Neural cell (in vitro differentiated cells): ENCODE measurements around the gene SERPINA3. TPM values are rescaled to one million over a fixed set of nuclear protein-coding genes. Genes with fewer than 3 reads are reported as not detected.

Source experiments
- H2AFZ ChIP-seq: fragments of 200-600, 300-800 bp; sonication (generic), shearing (Covaris generic); 2 replicates; pipeline ENCODE4 v1.6.0; 2014; ENCODE audit warnings: low read depth, mild to moderate bottlenecking, antibody characterized with exemption, low read length, moderate library complexity
- H3F3A ChIP-seq: fragments of 200-600 bp; shearing (Covaris generic); 2 replicates; pipeline ENCODE4 v1.6.1; 2016; ENCODE audit warnings: mild to moderate bottlenecking, moderate library complexity, mixed read lengths, antibody characterized with exemption, low read length; ENCODE audit not compliant: insufficient read depth, poor library complexity, severe bottlenecking
- H3K27ac ChIP-seq: fragments of 200-600, 300-800 bp; sonication (generic), shearing (Covaris generic); 2 replicates; pipeline ENCODE4 v1.5.1; 2014; ENCODE audit warnings: mild to moderate bottlenecking, low read length, moderate library complexity
- H3K27me3 ChIP-seq: fragments of 300-800, 200-600 bp; sonication (generic), shearing (Covaris generic); 2 replicates; pipeline ENCODE4 v1.6.0; 2014; ENCODE audit warnings: mild to moderate bottlenecking, low read depth, low read length, moderate library complexity; ENCODE audit not compliant: insufficient read depth
- H3K36me3 ChIP-seq: fragments of 300-800, 200-600 bp; sonication (generic), shearing (Covaris generic); 2 replicates; pipeline ENCODE4 v1.5.1; 2014; ENCODE audit warnings: mild to moderate bottlenecking, antibody characterized with exemption, low read length, moderate library complexity; ENCODE audit not compliant: insufficient read depth
- H3K4me2 ChIP-seq: fragments of 300-800, 200-600 bp; sonication (generic), shearing (Covaris generic); 2 replicates; pipeline ENCODE4 v1.6.0; 2014; ENCODE audit warnings: mild to moderate bottlenecking, low read length
- H3K4me3 ChIP-seq: fragments of 300-800, 200-600 bp; sonication (generic), shearing (Covaris generic); 2 replicates; pipeline ENCODE4 v1.5.1; 2014; ENCODE audit warnings: mild to moderate bottlenecking, low read length, moderate library complexity
- H3K79me2 ChIP-seq: fragments of 200-600 bp; shearing (Covaris generic); replicated peaks from 2 replicates; pipeline ENCODE4 v1.6.0; 2014; ENCODE audit warnings: mild to moderate bottlenecking, low read length, moderate library complexity; ENCODE audit not compliant: insufficient read depth
- H3K9ac ChIP-seq: fragments of 300-800, 200-600 bp; sonication (generic), shearing (Covaris generic); 2 replicates; pipeline ENCODE4 v1.6.1; 2016; ENCODE audit warnings: mild to moderate bottlenecking, low read length, mixed read lengths
- H3K9me2 ChIP-seq: fragments of 200-600 bp; shearing (Covaris generic); 2 replicates; pipeline ENCODE4 v1.6.1; 2016; ENCODE audit warnings: mild to moderate bottlenecking, low read length, mixed read lengths; ENCODE audit not compliant: insufficient read depth
- H3K9me3 ChIP-seq: fragments of 200-600, 300-800 bp; sonication (generic), shearing (Covaris generic); 2 replicates; pipeline ENCODE4 v1.6.1; 2016; ENCODE audit warnings: mild to moderate bottlenecking, mixed run types, low read length, moderate library complexity, mixed read lengths
- H4K20me1 ChIP-seq: fragments of 200-600 bp; shearing (Covaris generic); 2 replicates; pipeline ENCODE4 v1.6.1; 2016; ENCODE audit warnings: mild to moderate bottlenecking, mixed run types; ENCODE audit not compliant: insufficient read depth
- CTCF ChIP-seq: fragments of 450-650 bp; IDR thresholded peaks from 2 replicates; pipeline ENCODE4 v1.5.1; 2014; ENCODE audit warnings: antibody characterized with exemption, mild to moderate bottlenecking, moderate library complexity; ENCODE audit not compliant: poor library complexity, severe bottlenecking
- EP300 ChIP-seq: fragments of 450-650 bp; conservative IDR thresholded peaks from 2 replicates; pipeline ENCODE4 v1.6.1; 2014; ENCODE audit warnings: antibody characterized with exemption, mild to moderate bottlenecking, moderate library complexity; ENCODE audit not compliant: poor library complexity, severe bottlenecking
- EZH2 ChIP-seq: fragments of 200-600, 300-800 bp; shearing (Covaris generic), sonication (generic); IDR thresholded peaks from 2 replicates; pipeline ENCODE4 v1.6.1; 2014; ENCODE audit warnings: antibody characterized with exemption, low read length, borderline replicate concordance, mild to moderate bottlenecking; ENCODE audit not compliant: insufficient read depth, poor library complexity, severe bottlenecking
- MXI1 ChIP-seq: fragments of 450-650 bp; conservative IDR thresholded peaks from 2 replicates; pipeline ENCODE4 v1.6.1; 2014; ENCODE audit warnings: antibody characterized with exemption, mild to moderate bottlenecking; ENCODE audit not compliant: poor library complexity, severe bottlenecking
- POLR2AphosphoS5 ChIP-seq: IDR thresholded peaks from 2 replicates; pipeline ENCODE4 v1.6.1; 2012
- RAD21 ChIP-seq: fragments of 450-650 bp; conservative IDR thresholded peaks from 2 replicates; pipeline ENCODE4 v1.6.1; 2014; ENCODE audit warnings: antibody characterized with exemption, mild to moderate bottlenecking, moderate library complexity
- REST ChIP-seq: IDR thresholded peaks from 2 replicates; pipeline ENCODE4 v1.6.1; 2012; ENCODE audit warnings: borderline replicate concordance
- SMC3 ChIP-seq: fragments of 450-650 bp; conservative IDR thresholded peaks from 2 replicates; pipeline ENCODE4 v1.6.1; 2014; ENCODE audit warnings: antibody characterized with exemption, mild to moderate bottlenecking, moderate library complexity; ENCODE audit not compliant: poor library complexity
- TAF1 ChIP-seq: IDR thresholded peaks from 2 replicates; pipeline ENCODE4 v1.6.1; 2012; ENCODE audit warnings: low read depth
- polyA plus RNA-seq: library from polyadenylated mRNA; depleted of rRNA; stranded (reverse); fragments of >200 nt; gene quantifications from 2 replicates; pipeline ENCODE4 v1.2.3, GENCODE V29; 2014

Gene SERPINA3
- polyA plus RNA-seq, 1 donor from 2014 or later, result not detected

GRCh38 chr14:94625353-94625635 lies 13.1 kb downstream of the SERPINA3 start:
- Histone ChIP-seq H4K20me1 (no peaks in the 10 kb centered on the region), H3K27me3 (no peaks in the 10 kb centered on the region), H3K4me2 (no peak overlapping the region), H3K27ac (no peak overlapping the region), H3F3A (no peaks in the 10 kb centered on the region), H3K9ac (no peak overlapping the region), H3K9me3 (no peaks in the 10 kb centered on the region), H3K4me3 (no peak overlapping the region), H3K79me2 (no peaks in the 10 kb centered on the region), H2AFZ (no peak overlapping the region), H3K36me3 (no peaks in the 10 kb centered on the region), H3K9me2 (no peaks in the 10 kb centered on the region)
- TF ChIP-seq TAF1, result no peak
- TF ChIP-seq EP300, result no peak
- no peak for TF ChIP-seq MXI1
- TF ChIP-seq EZH2, result no peak

- no peaks in the 10 kb centered on the region for H3F3A ChIP-seq
- no peaks in the 10 kb centered on the region for H3K9me3 ChIP-seq
- H3K9ac ChIP-seq, result no peak overlapping the region
- H3K4me3 ChIP-seq, result no peak overlapping the region
- H3K36me3 ChIP-seq, result no peaks in the 10 kb centered on the region
- no peaks in the 10 kb centered on the region for H4K20me1 ChIP-seq
- H3K4me2 ChIP-seq, result no peak overlapping the region
- H2AFZ ChIP-seq, result no peak overlapping the region
- no peak for TF ChIP-seq TAF1
- no peaks in the 10 kb centered on the region for H3K27me3 ChIP-seq
- no peak overlapping the region for H3K27ac ChIP-seq
- no peaks in the 10 kb centered on the region for H3K79me2 ChIP-seq
- H3K9me2 ChIP-seq, result no peaks in the 10 kb centered on the region
Observed at GRCh38 chr14:94628578-94628977, 16.4 kb downstream of the SERPINA3 start.

GRCh38 chr14:94630396-94630795 lies 18.2 kb downstream of the SERPINA3 start:
- no peak overlapping the region for H3K27ac ChIP-seq

GRCh38 chr14:94631050-94631449 lies 18.9 kb downstream of the SERPINA3 start:
- TF ChIP-seq MXI1, result no peak
- TF ChIP-seq EZH2, result no peak
- no peak for TF ChIP-seq TAF1
- no peak for TF ChIP-seq RAD21
- TF ChIP-seq POLR2AphosphoS5, result no peak
- TF ChIP-seq SMC3, result no peak
- TF ChIP-seq REST, result no peak
- no peak for TF ChIP-seq CTCF
- TF ChIP-seq EP300, result no peak
- Histone ChIP-seq H2AFZ (no peak overlapping the region), H3K79me2 (no peaks in the 10 kb centered on the region), H3K4me2 (no peak overlapping the region), H3K9me3 (no peaks in the 10 kb centered on the region), H3K9ac (no peak overlapping the region), H3F3A (no peaks in the 10 kb centered on the region), H3K36me3 (no peaks in the 10 kb centered on the region), H3K27ac (no peak overlapping the region), H3K4me3 (no peak overlapping the region), H3K27me3 (no peaks in the 10 kb centered on the region), H4K20me1 (no peaks in the 10 kb centered on the region), H3K9me2 (no peaks in the 10 kb centered on the region)

More at GRCh38 chr14:94630396-94630795, 18.2 kb downstream of the SERPINA3 start:
- H3K4me3 ChIP-seq, result no peak overlapping the region
- no peak for TF ChIP-seq EP300
- no peak for TF ChIP-seq SMC3
- H3K4me2 ChIP-seq, result no peak overlapping the region
- no peaks in the 10 kb centered on the region for H3K9me2 ChIP-seq
- H3K36me3 ChIP-seq, result no peaks in the 10 kb centered on the region
- no peaks in the 10 kb centered on the region for H3K9me3 ChIP-seq
- no peaks in the 10 kb centered on the region for H3K27me3 ChIP-seq
- H3K79me2 ChIP-seq, result no peaks in the 10 kb centered on the region
- no peak overlapping the region for H2AFZ ChIP-seq
- H4K20me1 ChIP-seq, result no peaks in the 10 kb centered on the region
- H3F3A ChIP-seq, result no peaks in the 10 kb centered on the region
- no peak overlapping the region for H3K9ac ChIP-seq
